BLaER1 treated with 17β-estradiol and CSF1 and Interleukin-3, amounts not matched to agents 10 nM and 100 nM (cell line): Measurements from ENCODE around the gene HTATIP2.
"Not testable (repeated sequence)": the region's sequence is repeated elsewhere in the genome, so short reads cannot be mapped to it uniquely, and the experiment has no call there.

ENCODE experiments used
- H3K27ac ChIP-seq, 11 experiments: shearing (Covaris generic); formaldehyde crosslinking; 2 replicates each; pipeline ENCODE4 v1.8.1; 2022
- H3K27me3 ChIP-seq, 11 experiments: shearing (Covaris generic); formaldehyde crosslinking; 2 replicates each; pipeline ENCODE4 v1.8.1; 2022
- H3K36me3 ChIP-seq, 11 experiments: shearing (Covaris generic); formaldehyde crosslinking; 2 replicates each; pipeline ENCODE4 v1.8.1; 2022
- H3K4me1 ChIP-seq, 10 experiments: shearing (Covaris generic); formaldehyde crosslinking; 2 replicates each; pipeline ENCODE4 v1.8.1; 2022
- H3K4me2 ChIP-seq, 11 experiments: shearing (Covaris generic); formaldehyde crosslinking; 2 replicates each; pipeline ENCODE4 v1.8.1; 2022
- H3K4me3 ChIP-seq, 10 experiments: shearing (Covaris generic); formaldehyde crosslinking; 2 replicates each; pipeline ENCODE4 v1.8.1; 2022
- H3K9ac ChIP-seq, 11 experiments: shearing (Covaris generic); formaldehyde crosslinking; 2 replicates each; pipeline ENCODE4 v1.8.1; 2022
- H3K9me3 ChIP-seq, 11 experiments: shearing (Covaris generic); formaldehyde crosslinking; replicated peaks in 1 of 11; 2 replicates each; pipeline ENCODE4 v1.8.1; 2022
- H4K20me1 ChIP-seq, 11 experiments: shearing (Covaris generic); formaldehyde crosslinking; 2 replicates each; pipeline ENCODE4 v1.8.1; 2022
- Cebpa-rat ChIP-seq, 11 experiments: shearing (Covaris generic); IDR thresholded peaks; 2 replicates each; pipeline ENCODE4 v1.8.1; 2022

HTATIP2 gene

GRCh38 chr11:20367313-20367948 lies 3.9 kb downstream of the HTATIP2 start:
- H3K9ac ChIP-seq = no peak overlapping the region
- H4K20me1 ChIP-seq = no peaks in the 10 kb centered on the region
- no peak overlapping the region for H3K4me3 ChIP-seq
- TF ChIP-seq Cebpa-rat (IDR thresholded peaks at IDR 0.05) = no peak
- peak overlapping the region in 2 of 11 experiments; percentile 13 to 23; a peak in 4 of 22 replicates for H3K27ac ChIP-seq
- H3K4me1 ChIP-seq = peaks cover 11 to 51% (median 29%) of the 10 kb centered on the region in 10 experiments
- 0 out of 22 replicates have a peak, but pooled peaks cover 0 to 5% (median 0%) of the 10 kb centered on the region in 11 experiments for H3K9me3 ChIP-seq
- H3K27me3 ChIP-seq = peaks cover 0 to 24% (median 10%) of the 10 kb centered on the region in 11 experiments; a peak in 12 of 22 replicates
- H3K36me3 ChIP-seq = peaks cover 4 to 29% (median 16%) of the 10 kb centered on the region in 11 experiments; a peak in 18 of 22 replicates
- peak overlapping the region in 6 of 11 experiments; percentile 5 to 66 (median 48); a peak in 11 of 22 replicates for H3K4me2 ChIP-seq

GRCh38 chr11:20368438-20368837 lies 4.9 kb downstream of the HTATIP2 start:
- peaks cover 0 to 15% (median 6%) of the 10 kb centered on the region in 11 experiments; a peak in 11 of 22 replicates for H3K27me3 ChIP-seq
- H3K9ac ChIP-seq = no peak overlapping the region
- H3K4me2 ChIP-seq = peak overlapping the region in 3 of 11 experiments; percentile 54 to 66 (median 57); a peak in 3 of 22 replicates
- no peak overlapping the region for H3K4me3 ChIP-seq
- H4K20me1 ChIP-seq = no peaks in the 10 kb centered on the region
- peaks cover 11 to 41% (median 25%) of the 10 kb centered on the region in 10 experiments for H3K4me1 ChIP-seq
- peaks cover 4 to 32% (median 19%) of the 10 kb centered on the region in 11 experiments; a peak in 18 of 22 replicates for H3K36me3 ChIP-seq
- 0 out of 22 replicates have a peak, but pooled peaks cover 0 to 5% (median 0%) of the 10 kb centered on the region in 11 experiments for H3K9me3 ChIP-seq
- TF ChIP-seq Cebpa-rat (IDR thresholded peaks at IDR 0.05) = no peak
- H3K27ac ChIP-seq = no peak overlapping the region

GRCh38 chr11:20369826-20370225 lies 6.3 kb downstream of the HTATIP2 start:
- Histone ChIP-seq H3K9me3 (0 out of 22 replicates have a peak, but pooled peaks cover 0 to 5% (median 0%) of the 10 kb centered on the region in 11 experiments), H3K27me3 (0 out of 22 replicates have a peak, but pooled peaks cover 0 to 1% (median 0%) of the 10 kb centered on the region in 11 experiments), H3K9ac (no peak overlapping the region), H3K4me2 (no peak overlapping the region), H3K27ac (no peak overlapping the region), H3K4me3 (no peak overlapping the region), H4K20me1 (no peaks in the 10 kb centered on the region), H3K4me1 (peaks cover 1 to 38% (median 16%) of the 10 kb centered on the region in 10 experiments; a peak in 19 of 20 replicates), H3K36me3 (peaks cover 4 to 32% (median 19%) of the 10 kb centered on the region in 11 experiments; a peak in 18 of 22 replicates)
- no peak for TF ChIP-seq Cebpa-rat (IDR thresholded peaks at IDR 0.05)

- Histone ChIP-seq H3K4me3 (no peak overlapping the region), H3K27ac (no peak overlapping the region), H3K9ac (no peak overlapping the region), H3K9me3 (0 out of 22 replicates have a peak, but pooled peaks cover 0 to 5% (median 0%) of the 10 kb centered on the region in 11 experiments), H3K4me1 (peaks cover 6 to 23% (median 14%) of the 10 kb centered on the region in 10 experiments; a peak in 18 of 20 replicates), H3K4me2 (no peak overlapping the region), H3K36me3 (peaks cover 9 to 50% (median 27%) of the 10 kb centered on the region in 11 experiments), H4K20me1 (no peaks in the 10 kb centered on the region), H3K27me3 (no peaks in the 10 kb centered on the region)
- TF ChIP-seq Cebpa-rat (IDR thresholded peaks at IDR 0.05) = no peak
These were observed 8.6 kb downstream of the HTATIP2 start for GRCh38 chr11:20372081-20372626.

GRCh38 chr11:20373147-20373546 lies 9.6 kb downstream of the HTATIP2 start:
- no peaks in the 10 kb centered on the region for H3K27me3 ChIP-seq
- H4K20me1 ChIP-seq = no peaks in the 10 kb centered on the region
- H3K9ac ChIP-seq = no peak overlapping the region
- H3K4me1 ChIP-seq = peaks cover 5 to 14% (median 9%) of the 10 kb centered on the region in 10 experiments; a peak in 17 of 20 replicates
- H3K27ac ChIP-seq = no peak overlapping the region
- H3K4me2 ChIP-seq = no peak overlapping the region
- no peak overlapping the region for H3K4me3 ChIP-seq
- peaks cover 11 to 60% (median 35%) of the 10 kb centered on the region in 11 experiments; a peak in 21 of 22 replicates for H3K36me3 ChIP-seq
- TF ChIP-seq Cebpa-rat (IDR thresholded peaks at IDR 0.05) = no peak
- 0 out of 22 replicates have a peak, but pooled peaks cover 0 to 5% (median 0%) of the 10 kb centered on the region in 11 experiments for H3K9me3 ChIP-seq

GRCh38 chr11:20373568-20374209 lies 10.2 kb downstream of the HTATIP2 start:
- Histone ChIP-seq H3K27ac (no peak overlapping the region), H3K4me3 (no peak overlapping the region), H3K4me1 (peaks cover 5 to 10% (median 7%) of the 10 kb centered on the region in 10 experiments; a peak in 17 of 20 replicates), H3K27me3 (no peaks in the 10 kb centered on the region), H4K20me1 (no peaks in the 10 kb centered on the region), H3K9ac (no peak overlapping the region), H3K36me3 (peaks cover 17 to 66% (median 38%) of the 10 kb centered on the region in 11 experiments), H3K4me2 (no peak overlapping the region), H3K9me3 (0 out of 22 replicates have a peak, but pooled peaks cover 0 to 5% (median 0%) of the 10 kb centered on the region in 11 experiments)
- TF ChIP-seq Cebpa-rat (IDR thresholded peaks at IDR 0.05) = no peak

- peaks cover 5 to 10% (median 7%) of the 10 kb centered on the region in 10 experiments; a peak in 16 of 20 replicates for H3K4me1 ChIP-seq
- TF ChIP-seq Cebpa-rat (IDR thresholded peaks at IDR 0.05) = no peak
- no peak overlapping the region for H3K4me3 ChIP-seq
- H3K9ac ChIP-seq = no peak overlapping the region
- peaks cover 27 to 74% (median 45%) of the 10 kb centered on the region in 11 experiments for H3K36me3 ChIP-seq
- 0 out of 22 replicates have a peak overlapping the region, but pooled peaks of 1 of the 11 experiments have one; percentile 5 for H3K27ac ChIP-seq
- no peaks in the 10 kb centered on the region for H4K20me1 ChIP-seq
- H3K27me3 ChIP-seq = no peaks in the 10 kb centered on the region
- 0 out of 22 replicates have a peak, but pooled peaks cover 0 to 5% (median 0%) of the 10 kb centered on the region in 11 experiments for H3K9me3 ChIP-seq
- peak overlapping the region in 4 of 11 experiments; percentile 27 to 44 (median 34); a peak in 4 of 22 replicates for H3K4me2 ChIP-seq
These were observed 11.3 kb downstream of the HTATIP2 start for GRCh38 chr11:20374741-20375300.

- H3K9me3 ChIP-seq = no peaks in the 10 kb centered on the region
- no peaks in the 10 kb centered on the region for H4K20me1 ChIP-seq
- H3K4me1 ChIP-seq = peaks cover 5 to 10% (median 7%) of the 10 kb centered on the region in 10 experiments; a peak in 16 of 20 replicates
- H3K4me3 ChIP-seq = no peak overlapping the region
- no peak overlapping the region for H3K27ac ChIP-seq
- TF ChIP-seq Cebpa-rat (IDR thresholded peaks at IDR 0.05) = no peak
- no peaks in the 10 kb centered on the region for H3K27me3 ChIP-seq
- no peak overlapping the region for H3K4me2 ChIP-seq
- peaks cover 26 to 66% (median 42%) of the 10 kb centered on the region in 11 experiments for H3K36me3 ChIP-seq
- H3K9ac ChIP-seq = no peak overlapping the region
These were observed 12.7 kb downstream of the HTATIP2 start for GRCh38 chr11:20376162-20376730.

GRCh38 chr11:20385996-20386395 lies 22.5 kb downstream of the HTATIP2 start:
- Histone ChIP-seq H3K36me3 (peaks cover 12 to 38% (median 22%) of the 10 kb centered on the region in 11 experiments; a peak in 19 of 22 replicates), H3K4me1 (peaks cover 8 to 22% (median 14%) of the 10 kb centered on the region in 10 experiments; a peak in 19 of 20 replicates), H3K27ac (peak overlapping the region in 2 of 11 experiments; percentile 93 to 95; a peak in 4 of 22 replicates), H3K4me2 (peak overlapping the region in 5 of 11 experiments; percentile 76 to 92 (median 87); a peak in 6 of 22 replicates)
- H3K27me3 ChIP-seq, H3K9me3 ChIP-seq, H3K4me3 ChIP-seq, H3K9ac ChIP-seq, H4K20me1 ChIP-seq: not testable (repeated sequence)
